Activated CD8-positive, alpha-beta memory T cell treated with anti-CD3 and anti-CD28 coated beads, Interleukin-2, amount 10 ng/mL, durations not matched to agents 7 days and 5 days (primary cell): ENCODE results near the gene CRKL. TPM values are rescaled to one million over a fixed set of nuclear protein-coding genes. Genes with fewer than 3 reads are reported as not detected.

Source experiments
- ATAC-seq: fragments of 150-1000 bp; cut with Tn5 transposase; one replicate; pipeline ENCODE4 v1.10.0; 2021; ENCODE audit warnings: moderate library complexity
- CTCF ChIA-PET: fragments of 350-600 bp; sonication (Branson Sonifier 250); formaldehyde crosslinking; loops from one replicate; lab custom pipeline; 2021; ENCODE audit warnings: antibody characterized with exemption; lab: Charles Lee
- DNase-seq: peaks from one replicate; pipeline ENCODE4 v3.0.0-alpha.2; 2020
- H3K27ac Mint-ChIP-seq: one replicate; pipeline ENCODE4 v1.8.0; 2021; ENCODE audit warnings: mild to moderate bottlenecking, mixed read lengths
- H3K27me3 Mint-ChIP-seq: one replicate; pipeline ENCODE4 v1.8.0; 2021; ENCODE audit warnings: mixed read lengths
- H3K36me3 Mint-ChIP-seq: one replicate; pipeline ENCODE4 v1.8.0; 2021; ENCODE audit warnings: mild to moderate bottlenecking, mixed read lengths
- H3K4me1 Mint-ChIP-seq: one replicate; pipeline ENCODE4 v1.8.0; 2021; ENCODE audit warnings: mixed read lengths
- H3K4me3 Mint-ChIP-seq: one replicate; pipeline ENCODE4 v1.8.0; 2021; ENCODE audit warnings: mild to moderate bottlenecking, moderate library complexity, mixed read lengths
- H3K9me3 Mint-ChIP-seq: one replicate; pipeline ENCODE4 v1.8.0; 2022; ENCODE audit warnings: low read depth, mixed read lengths
- total RNA-seq, 2 experiments: library from RNA; stranded (reverse); gene quantifications; one replicate each; pipeline ENCODE4 v1.2.3, GENCODE V29; 2021

CRKL gene
- total RNA-seq, 2 experiments from 2014 or later = 89.5 to 90.8 TPM

- Mint-ChIP-seq H3K27me3 (no peaks in the 10 kb centered on the region), H3K27ac (peak overlapping the region; percentile 90), H3K36me3 (peaks cover under 1% of the 10 kb centered on the region), H3K9me3 (peaks cover 4% of the 10 kb centered on the region), H3K4me1 (peaks cover 36% of the 10 kb centered on the region), H3K4me3 (peak overlapping the region; percentile 92)
- ATAC-seq (no peak), DNase-seq (no peak)
- CTCF ChIA-PET = interaction anchor here (1.0 to 1.1 kb wide), 2 partner anchors 28 to 40 kb away, joined by 3 read pairs; no protein-coding TSS in a partner anchor
These were observed 63.9 kb downstream of the CRKL start for GRCh38 chr22:20980938-20981722.

GRCh38 chr22:20981787-20982562, 64.8 kb downstream of the CRKL start, which contains the start of gene LZTR1:
LZTR1 (plus strand) TSS chr22:20982297; CDS start chr22:20982372, 75 bp downstream.
- Mint-ChIP-seq H3K27ac (peak within 1 kb of the TSS; percentile 90), H3K4me3 (peak within 1 kb of the TSS; percentile 92), H3K36me3 (peaks cover 6% of the 10 kb centered on the region), H3K9me3 (peaks cover 4% of the 10 kb centered on the region), H3K4me1 (peaks cover 36% of the 10 kb centered on the region), H3K27me3 (no peaks in the 10 kb centered on the region)
- DNase-seq = peak; percentile 86
- ATAC-seq = peak; percentile 81
- CTCF ChIA-PET = interaction anchor here (0.7 to 1.6 kb wide), 7 partner anchors 8 to 74 kb away, joined by 3 to 5 read pairs (median 3); no protein-coding TSS in a partner anchor

GRCh38 chr22:20982563-20982882, 65.3 kb downstream of the CRKL start:
- H3K36me3 Mint-ChIP-seq = peaks cover 8% of the 10 kb centered on the region
- ATAC-seq (peak; percentile 21), DNase-seq (no peak)
- peak overlapping the region; percentile 92 for H3K4me3 Mint-ChIP-seq
- H3K27ac Mint-ChIP-seq = peak overlapping the region; percentile 90
- no peaks in the 10 kb centered on the region for H3K27me3 Mint-ChIP-seq
- peaks cover 36% of the 10 kb centered on the region for H3K4me1 Mint-ChIP-seq
- H3K9me3 Mint-ChIP-seq = peaks cover 4% of the 10 kb centered on the region
- CTCF ChIA-PET = interaction anchor here (0.7 to 1.6 kb wide), 6 partner anchors 8 to 75 kb away, joined by 3 to 5 read pairs (median 3); no protein-coding TSS in a partner anchor

- DNase-seq (no peak), ATAC-seq (no peak)
- Mint-ChIP-seq H3K4me3 (peak overlapping the region; percentile 92), H3K27me3 (no peaks in the 10 kb centered on the region), H3K27ac (peak overlapping the region; percentile 90), H3K4me1 (peaks cover 36% of the 10 kb centered on the region), H3K36me3 (peaks cover 13% of the 10 kb centered on the region), H3K9me3 (peaks cover 4% of the 10 kb centered on the region)
- CTCF ChIA-PET = interaction anchor here (1.1 to 1.6 kb wide), 2 partner anchors 17 to 19 kb away, joined by 4 to 5 read pairs; no protein-coding TSS in a partner anchor
These were observed 66.0 kb downstream of the CRKL start for GRCh38 chr22:20983081-20983771.

- DNase-seq = no peak
- CTCF ChIA-PET = interaction anchor here (1.6 kb wide), 1 partner anchor 13 kb away, joined by 4 read pairs; no protein-coding TSS in a partner anchor
- H3K27me3 Mint-ChIP-seq = no peaks in the 10 kb centered on the region
- ATAC-seq = no peak
- no peak overlapping the region for H3K27ac Mint-ChIP-seq
- no peaks in the 10 kb centered on the region for H3K9me3 Mint-ChIP-seq
- peaks cover 36% of the 10 kb centered on the region for H3K4me1 Mint-ChIP-seq
- H3K4me3 Mint-ChIP-seq = no peak overlapping the region
- peaks cover 13% of the 10 kb centered on the region for H3K36me3 Mint-ChIP-seq
These were observed 68.5 kb downstream of the CRKL start for GRCh38 chr22:20985720-20986119.

- ATAC-seq = no peak
- Mint-ChIP-seq H3K4me1 (peaks cover 29% of the 10 kb centered on the region), H3K27me3 (no peaks in the 10 kb centered on the region), H3K4me3 (no peak overlapping the region), H3K36me3 (peaks cover 13% of the 10 kb centered on the region), H3K9me3 (no peaks in the 10 kb centered on the region), H3K27ac (no peak overlapping the region)
- DNase-seq = no peak
- CTCF ChIA-PET = interaction anchor here (1.6 kb wide), 1 partner anchor 13 kb away, joined by 4 read pairs; no protein-coding TSS in a partner anchor
These were observed 69.2 kb downstream of the CRKL start for GRCh38 chr22:20986365-20986764.

GRCh38 chr22:20987375-20987774, 70.2 kb downstream of the CRKL start:
- ATAC-seq = no peak

GRCh38 chr22:20988573-20989322, 71.5 kb downstream of the CRKL start:
- no peak overlapping the region for H3K4me3 Mint-ChIP-seq
- CTCF ChIA-PET = no interaction called here

More at GRCh38 chr22:20987375-20987774, 70.2 kb downstream of the CRKL start:
- no peaks in the 10 kb centered on the region for H3K9me3 Mint-ChIP-seq
- H3K27ac Mint-ChIP-seq = no peak overlapping the region
- peaks cover 13% of the 10 kb centered on the region for H3K36me3 Mint-ChIP-seq
- no peak for DNase-seq
- H3K4me3 Mint-ChIP-seq = no peak overlapping the region
- no peaks in the 10 kb centered on the region for H3K27me3 Mint-ChIP-seq
- peaks cover 27% of the 10 kb centered on the region for H3K4me1 Mint-ChIP-seq
- CTCF ChIA-PET = no interaction called here

GRCh38 chr22:20989323-20990138, 72.3 kb downstream of the CRKL start:
- H3K27me3 Mint-ChIP-seq = no peaks in the 10 kb centered on the region

More at GRCh38 chr22:20988573-20989322, 71.5 kb downstream of the CRKL start:
- Mint-ChIP-seq H3K4me1 (peaks cover 14% of the 10 kb centered on the region), H3K9me3 (no peaks in the 10 kb centered on the region), H3K27me3 (no peaks in the 10 kb centered on the region), H3K36me3 (peaks cover 13% of the 10 kb centered on the region), H3K27ac (no peak overlapping the region)
- DNase-seq = no peak
- no peak for ATAC-seq

GRCh38 chr22:20990184-20991180, 73.3 kb downstream of the CRKL start:
- Mint-ChIP-seq H3K27ac (peak overlapping the region; percentile 49), H3K4me3 (no peak overlapping the region), H3K4me1 (peaks cover 11% of the 10 kb centered on the region), H3K27me3 (no peaks in the 10 kb centered on the region), H3K36me3 (peaks cover 13% of the 10 kb centered on the region), H3K9me3 (no peaks in the 10 kb centered on the region)
- CTCF ChIA-PET = interaction anchor here (1.1 to 1.3 kb wide), 2 partner anchors 8 to 12 kb away, joined by 3 read pairs; partner anchors contain the start of genes LZTR1 and THAP7
- ATAC-seq = no peak
- DNase-seq = no peak

More at GRCh38 chr22:20989323-20990138, 72.3 kb downstream of the CRKL start:
- DNase-seq = no peak
- Mint-ChIP-seq H3K36me3 (peaks cover 13% of the 10 kb centered on the region), H3K4me3 (no peak overlapping the region), H3K27ac (no peak overlapping the region), H3K4me1 (peaks cover 11% of the 10 kb centered on the region), H3K9me3 (no peaks in the 10 kb centered on the region)
- no peak for ATAC-seq
- CTCF ChIA-PET = interaction anchor here (1.3 kb wide), 1 partner anchor 7 kb away, joined by 3 read pairs; the partner anchor contains the start of gene LZTR1
